K562 (cell line): ENCODE results near the gene ZBTB38.

ENCODE experiments used
- GABPB1 ChIP-seq: sonication (generic); formaldehyde crosslinking; IDR thresholded peaks from 2 replicates; pipeline ENCODE4 v1.8.0; 2022; ENCODE audit warnings: mild to moderate bottlenecking, missing genetic modification reagents
- RAD21 ChIP-seq, 2 experiments: fragments of 250-450 bp in 1 of 2; fragments of 450-650 bp in 1 of 2; sonication (Bioruptor Pico) in 1 of 2; formaldehyde crosslinking in 1 of 2; IDR thresholded peaks in 1 of 2; conservative IDR thresholded peaks in 1 of 2; 2 replicates each; pipeline versions ENCODE4 v1.4.0 to v1.8.0; 2020 to 2022; ENCODE audit warnings: mild to moderate bottlenecking in 2 of 2, moderate library complexity in 1 of 2

DNA sequence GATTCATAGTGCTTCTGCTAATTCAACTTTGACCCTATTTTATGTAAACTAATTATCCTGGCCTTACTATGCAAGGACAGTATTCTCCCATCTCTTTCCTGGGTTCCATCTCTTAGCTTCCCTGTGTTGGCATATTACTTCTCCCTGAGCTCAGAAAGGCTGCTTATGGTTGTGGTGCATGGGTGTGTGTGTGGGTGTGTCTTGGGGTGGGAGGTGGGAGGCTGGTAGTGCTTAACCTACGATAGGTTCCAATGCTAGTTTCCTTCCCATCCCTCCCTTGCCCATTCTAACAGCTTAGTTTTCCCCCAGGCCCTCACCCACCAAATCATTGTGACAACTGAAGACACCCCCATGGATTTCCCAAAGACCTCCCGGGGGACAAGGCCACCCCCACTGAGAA is 22.8 kb upstream of the ZBTB38 start:
- no peak for TF ChIP-seq RAD21 (CRISPR knock-in tag; conservative IDR thresholded peaks at IDR 0.05 in 1 of 2, IDR thresholded peaks at IDR 0.05 in 1 of 2)
- TF ChIP-seq GABPB1 (CRISPR knock-in tag), result no peak
